Keratinocyte (primary cell): ENCODE data around the gene CCDC85C. TPM values are rescaled to one million over a fixed set of nuclear protein-coding genes. Genes with fewer than 3 reads are reported as not detected.
A peak's percentile ranks its signal among the peaks of the same experiment; 100 is the strongest.

Experiments
- DNase-seq: peaks from one replicate; pipeline ENCODE4 v3.0.0-alpha.2; 2011; ENCODE audit warnings: low read depth, missing footprints, low spot score
- FAIRE-seq: peaks from 2 replicates; lab custom pipeline; 2011; peaks lifted over from hg19 to GRCh38; lab: Jason Lieb, UNC
- H2AFZ ChIP-seq: 2 replicates; pipeline ENCODE4 v1.6.0; 2012; ENCODE audit warnings: low read length, control low read depth, inconsistent platforms; ENCODE audit not compliant: control insufficient read depth
- H3K27ac ChIP-seq: 2 replicates; pipeline ENCODE4 v1.5.1; 2011; ENCODE audit warnings: low read length; ENCODE audit not compliant: control insufficient read depth, insufficient read depth
- H3K27me3 ChIP-seq: 3 replicates; pipeline ENCODE4 v1.6.0; 2011; ENCODE audit warnings: low read length; ENCODE audit not compliant: control insufficient read depth, insufficient read depth; ENCODE audit errors: extremely low read depth
- H3K36me3 ChIP-seq, 2 experiments: 2 replicates in 1 of 2; 3 replicates in 1 of 2; pipeline ENCODE4 v1.5.1; 2011; ENCODE audit warnings: low read length in 2 of 2, mild to moderate bottlenecking in 1 of 2; ENCODE audit not compliant: control insufficient read depth in 2 of 2, insufficient read depth in 2 of 2; ENCODE audit errors: extremely low read depth in 1 of 2
- H3K4me1 ChIP-seq: 3 replicates; pipeline ENCODE4 v1.5.1; 2011; ENCODE audit warnings: low read length; ENCODE audit not compliant: control insufficient read depth, insufficient read depth; ENCODE audit errors: extremely low read depth
- H3K4me2 ChIP-seq: 3 replicates; pipeline ENCODE4 v1.6.0; 2011; ENCODE audit warnings: low read depth, low read length; ENCODE audit not compliant: control insufficient read depth, insufficient read depth; ENCODE audit errors: extremely low read depth
- H3K4me3 ChIP-seq, 3 experiments: fragments of 200-600 bp in 1 of 3; sonication (generic) in 1 of 3; 2 replicates in 2 of 3; 3 replicates in 1 of 3; pipeline ENCODE4 v1.5.1; 2011 to 2016; ENCODE audit warnings: low read length in 3 of 3, mild to moderate bottlenecking in 3 of 3, control low read depth in 2 of 3, inconsistent platforms in 1 of 3, low read depth in 1 of 3, mixed read lengths in 1 of 3, mixed run types in 1 of 3, moderate library complexity in 1 of 3; ENCODE audit not compliant: control insufficient read depth in 2 of 3, insufficient read depth in 2 of 3; ENCODE audit errors: extremely low read depth in 1 of 3
- H3K79me2 ChIP-seq: 2 replicates; pipeline ENCODE4 v1.6.0; 2012; ENCODE audit warnings: low read length; ENCODE audit not compliant: control insufficient read depth, insufficient read depth
- H3K9ac ChIP-seq: 3 replicates; pipeline ENCODE4 v1.6.0; 2011; ENCODE audit warnings: low read length; ENCODE audit not compliant: control insufficient read depth, insufficient read depth; ENCODE audit errors: extremely low read depth
- H3K9me1 ChIP-seq: 3 replicates; pipeline ENCODE4 v1.6.0; 2011; ENCODE audit warnings: low read length; ENCODE audit not compliant: control insufficient read depth, insufficient read depth; ENCODE audit errors: extremely low read depth
- H3K9me3 ChIP-seq: 2 replicates; pipeline ENCODE4 v1.5.1; 2012; ENCODE audit warnings: low read depth, low read length; ENCODE audit not compliant: control insufficient read depth
- H4K20me1 ChIP-seq: 3 replicates; pipeline ENCODE4 v1.6.0; 2011; ENCODE audit warnings: low read length; ENCODE audit not compliant: control insufficient read depth, insufficient read depth; ENCODE audit errors: extremely low read depth
- EZH2 ChIP-seq: IDR thresholded peaks from one replicate; pipeline ENCODE4 v1.6.1; 2012; ENCODE audit warnings: inconsistent platforms, mild to moderate bottlenecking, low read length, moderate library complexity
- dilution Hi-C: fragments of 300-500 bp; cut with MboI; formaldehyde crosslinking; loops from one replicate; pipeline ENCODE4 v1.7.0; 2020; ENCODE audit warnings: low sequenced_read_pairs; ENCODE audit not compliant: extremely low pct_ligation_motif_present
- polyA minus RNA-seq, 3 experiments: library from RNA; depleted of rRNA, polyadenylated mRNA; stranded (reverse); fragments of >200 nt; gene quantifications; 1 replicate in 1 of 3; 2 replicates in 1 of 3; 3 replicates in 1 of 3; pipeline ENCODE4 v1.2.3, GENCODE V29; 2011
- polyA plus RNA-seq, 5 experiments: library from polyadenylated mRNA; depleted of rRNA in 3 of 5; stranded (reverse) in 3 of 5; stranded (forward) in 1 of 5; unstranded in 1 of 5; fragments of >200 nt; gene quantifications; 1 replicate in 1 of 5; 2 replicates in 3 of 5; 3 replicates in 1 of 5; pipeline versions ENCODE4 v1.2.1 to v1.2.3, GENCODE V29; 2011 to 2012; ENCODE audit warnings: missing spikeins in 2 of 5, low read depth in 1 of 5, low replicate concordance in 1 of 5
- TF ChIP-seq, protein P1 (sequence below), 3 experiments: IDR thresholded peaks in 1 of 3; conservative IDR thresholded peaks in 1 of 3; optimal IDR thresholded peaks in 1 of 3; 2 replicates in 2 of 3; 3 replicates in 1 of 3; pipeline versions ENCODE3 to v1.5.1; 2011; ENCODE audit warnings: low read length in 3 of 3, mild to moderate bottlenecking in 3 of 3, moderate library complexity in 2 of 3, control low read depth in 1 of 3, inconsistent platforms in 1 of 3; ENCODE audit not compliant: insufficient read depth in 2 of 3; ENCODE audit errors: extremely low read depth in 1 of 3

The CCDC85C gene
- 13.2 to 20.5 TPM (median 13.9 TPM) in 3 replicates for polyA plus RNA-seq
- polyA plus RNA-seq (2011; ENCODE audit: low read depth), result 11.3 TPM
- polyA plus RNA-seq (2011; cell fraction: cytosol; rRNA removed), result 11.4 and 22.7 TPM in 2 replicates
- polyA plus RNA-seq (2011; cell fraction: nucleus; rRNA removed), result 18.7 and 22.5 TPM in 2 replicates
- 18.3 and 33.3 TPM in 2 replicates for polyA plus RNA-seq (2012; ENCODE audit: low replicate concordance)
- polyA minus RNA-seq, result 21.5 to 37.0 TPM (median 30.4 TPM) in 3 replicates
- polyA minus RNA-seq (2011; cell fraction: cytosol; rRNA and poly(A)+ RNA removed), result 44.9 TPM
- 14.4 and 18.8 TPM in 2 replicates for polyA minus RNA-seq (2011; cell fraction: nucleus; rRNA and poly(A)+ RNA removed)

DNA sequence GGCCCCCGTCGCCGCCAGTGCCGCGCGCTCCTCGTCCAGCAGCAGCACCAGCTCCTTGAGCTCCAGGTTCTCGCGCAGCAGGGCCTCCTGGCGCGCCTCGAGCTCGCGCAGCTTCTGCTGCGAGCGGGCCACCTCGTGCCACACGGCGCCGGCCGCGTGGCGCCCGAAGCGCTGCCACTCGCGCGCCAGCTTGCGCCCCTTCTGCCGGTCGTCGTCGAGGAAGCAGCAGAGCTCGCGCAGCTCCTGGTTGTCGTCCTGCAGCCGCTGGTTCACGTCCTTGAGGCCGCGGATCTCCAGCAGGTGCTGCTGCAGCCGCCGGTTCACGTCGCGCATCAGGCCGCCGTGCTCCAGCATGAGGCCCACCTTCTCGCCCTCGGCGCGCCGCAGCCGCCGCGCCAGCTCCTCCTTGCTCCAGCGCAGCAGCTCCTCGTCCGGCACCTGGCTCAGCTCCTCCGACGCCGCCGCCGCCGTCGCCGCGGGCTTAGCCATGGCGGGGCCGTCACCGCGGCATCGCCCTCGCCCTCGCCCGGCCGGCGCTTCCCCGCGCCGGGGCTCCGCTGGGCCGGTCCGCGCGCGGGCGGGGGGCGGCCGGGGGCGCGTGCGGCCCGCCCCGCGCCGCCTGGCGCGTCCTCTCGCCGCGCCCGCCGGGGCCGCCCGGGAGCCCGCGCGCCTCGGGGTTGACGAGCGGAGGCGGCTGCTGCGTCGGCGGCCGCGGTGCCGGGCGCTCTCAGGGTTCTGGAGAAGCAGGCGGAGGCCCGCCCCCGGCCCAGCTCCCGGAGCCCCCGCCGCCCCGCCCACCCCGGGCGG lies at the start of gene CCDC85C:
Gene CCDC85C, minus strand, starts transcription at position 737 of the 807 bp plus-strand sequence. Its CDS starts 248 bp downstream, at position 489.
- no peak for DNase-seq
- TF ChIP-seq, protein P1, sequence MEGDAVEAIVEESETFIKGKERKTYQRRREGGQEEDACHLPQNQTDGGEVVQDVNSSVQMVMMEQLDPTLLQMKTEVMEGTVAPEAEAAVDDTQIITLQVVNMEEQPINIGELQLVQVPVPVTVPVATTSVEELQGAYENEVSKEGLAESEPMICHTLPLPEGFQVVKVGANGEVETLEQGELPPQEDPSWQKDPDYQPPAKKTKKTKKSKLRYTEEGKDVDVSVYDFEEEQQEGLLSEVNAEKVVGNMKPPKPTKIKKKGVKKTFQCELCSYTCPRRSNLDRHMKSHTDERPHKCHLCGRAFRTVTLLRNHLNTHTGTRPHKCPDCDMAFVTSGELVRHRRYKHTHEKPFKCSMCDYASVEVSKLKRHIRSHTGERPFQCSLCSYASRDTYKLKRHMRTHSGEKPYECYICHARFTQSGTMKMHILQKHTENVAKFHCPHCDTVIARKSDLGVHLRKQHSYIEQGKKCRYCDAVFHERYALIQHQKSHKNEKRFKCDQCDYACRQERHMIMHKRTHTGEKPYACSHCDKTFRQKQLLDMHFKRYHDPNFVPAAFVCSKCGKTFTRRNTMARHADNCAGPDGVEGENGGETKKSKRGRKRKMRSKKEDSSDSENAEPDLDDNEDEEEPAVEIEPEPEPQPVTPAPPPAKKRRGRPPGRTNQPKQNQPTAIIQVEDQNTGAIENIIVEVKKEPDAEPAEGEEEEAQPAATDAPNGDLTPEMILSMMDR (optimal IDR thresholded peaks at IDR 0.05 in 1 of 3, IDR thresholded peaks at IDR 0.05 in 1 of 3, conservative IDR thresholded peaks at IDR 0.05 in 1 of 3; ENCODE audit: extremely low read depth in 1 of 3, insufficient read depth in 2 of 3, low read length in 3 of 3), result peak in 1 of 3 experiments; percentile 10
- no peak for TF ChIP-seq EZH2
- Histone ChIP-seq H3K27me3 (no peaks in the 10 kb centered on the region), H3K9ac (peak within 1 kb of the TSS; percentile 86), H3K4me2 (peak within 1 kb of the TSS; percentile 91), H3K79me2 (peaks cover 51% of the 10 kb centered on the region), H3K36me3 (no peaks in the 10 kb centered on the region), H3K4me1 (peaks cover 37% of the 10 kb centered on the region), H4K20me1 (peaks cover 18% of the 10 kb centered on the region), H2AFZ (peak within 1 kb of the TSS; percentile 46), H3K9me1 (peaks cover 9% of the 10 kb centered on the region), H3K4me3 (peak within 1 kb of the TSS; percentile 73 to 89 (median 81)), H3K9me3 (no peaks in the 10 kb centered on the region), H3K27ac (peak within 1 kb of the TSS; percentile 78)
- dilution Hi-C loops, result no loop called here
- no peak for FAIRE-seq

DNA sequence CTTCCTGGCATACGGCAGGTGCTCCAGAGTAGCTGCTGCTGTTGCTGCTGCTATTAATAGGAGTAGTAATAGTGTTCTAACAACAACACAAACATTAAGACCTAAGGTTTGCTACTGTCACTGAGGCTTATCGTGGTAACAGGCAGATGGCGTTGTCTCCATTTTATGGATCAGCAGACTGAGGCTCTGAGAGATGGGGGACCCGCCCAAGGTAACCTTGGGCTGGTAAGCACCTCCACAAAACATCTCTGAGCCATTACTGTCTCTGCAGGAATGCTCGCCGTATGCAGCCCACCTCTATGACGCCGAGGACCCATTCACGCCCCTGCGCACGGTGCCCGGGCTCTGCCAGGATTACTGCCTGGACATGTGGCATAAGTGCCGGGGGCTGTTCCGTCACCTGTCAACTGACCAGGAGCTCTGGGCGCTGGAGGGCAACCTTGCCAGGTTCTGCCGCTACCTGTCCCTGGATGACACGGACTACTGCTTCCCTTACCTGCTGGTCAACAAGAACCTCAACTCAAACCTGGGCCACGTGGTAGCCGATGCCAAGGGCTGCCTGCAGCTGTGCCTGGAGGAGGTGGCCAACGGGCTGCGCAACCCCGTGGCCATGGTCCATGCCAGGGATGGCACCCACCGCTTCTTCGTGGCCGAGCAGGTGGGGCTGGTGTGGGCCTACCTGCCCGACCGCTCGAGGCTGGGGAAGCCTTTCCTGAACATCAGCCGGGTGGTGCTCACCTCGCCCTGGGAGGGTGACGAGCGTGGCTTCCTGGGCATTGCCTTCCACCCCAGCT lies 48.1 kb upstream of the CCDC85C start:
- H3K9me3 ChIP-seq, result no peaks in the 10 kb centered on the region
- dilution Hi-C loops, result no loop called here
- H3K9ac ChIP-seq, result no peak overlapping the region
- no peaks in the 10 kb centered on the region for H4K20me1 ChIP-seq
- H3K4me3 ChIP-seq, result no peak overlapping the region
- no peak for TF ChIP-seq EZH2
- TF ChIP-seq, protein P1 (optimal IDR thresholded peaks at IDR 0.05 in 1 of 3, IDR thresholded peaks at IDR 0.05 in 1 of 3, conservative IDR thresholded peaks at IDR 0.05 in 1 of 3; ENCODE audit: extremely low read depth in 1 of 3, insufficient read depth in 2 of 3, low read length in 3 of 3), result no peak
- FAIRE-seq, result no peak
- H3K79me2 ChIP-seq, result no peaks in the 10 kb centered on the region
- no peak for DNase-seq
- H3K27ac ChIP-seq, result no peak overlapping the region
- H3K36me3 ChIP-seq, result no peaks in the 10 kb centered on the region
- H3K27me3 ChIP-seq, result peaks cover 22% of the 10 kb centered on the region
- no peaks in the 10 kb centered on the region for H3K4me1 ChIP-seq
- H3K9me1 ChIP-seq, result no peaks in the 10 kb centered on the region
- no peak overlapping the region for H3K4me2 ChIP-seq
- H2AFZ ChIP-seq, result no peak overlapping the region
